NCI-H2196 (cell line): ENCODE measurements around the gene PSMA1.
A peak's percentile ranks its signal among the peaks of the same experiment; 100 is the strongest.
"Not testable (repeated sequence)": the region's sequence is repeated elsewhere in the genome, so short reads cannot be mapped to it uniquely, and the experiment has no call there.

Experiments used
- DNase-seq: peaks from one replicate; lab custom pipeline; 2025; ENCODE audit not compliant: unreplicated experiment; lab: John Stamatoyannopoulos, UW

The PSMA1 gene

DNA sequence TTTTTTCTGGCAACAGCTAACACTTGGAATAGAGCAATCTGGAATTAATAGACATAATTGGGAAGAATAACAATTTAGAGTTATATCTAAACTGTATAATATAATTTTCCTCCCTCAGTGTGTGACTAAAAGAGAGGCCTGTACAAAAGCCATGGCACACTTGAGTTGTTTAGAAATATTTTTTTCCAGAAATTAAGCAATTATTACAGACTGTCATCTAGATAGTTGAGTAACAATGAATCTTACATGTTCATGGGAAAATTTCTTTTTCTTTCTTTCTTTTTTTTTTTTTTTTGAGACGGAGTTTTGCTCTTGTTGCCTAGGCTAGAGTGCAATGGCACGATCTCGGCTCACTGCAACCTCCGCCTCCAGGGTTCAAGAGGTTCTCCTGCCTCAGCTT, 15.0 kb upstream of the PSMA1 start:
- not testable (repeated sequence) for DNase-seq

DNA sequence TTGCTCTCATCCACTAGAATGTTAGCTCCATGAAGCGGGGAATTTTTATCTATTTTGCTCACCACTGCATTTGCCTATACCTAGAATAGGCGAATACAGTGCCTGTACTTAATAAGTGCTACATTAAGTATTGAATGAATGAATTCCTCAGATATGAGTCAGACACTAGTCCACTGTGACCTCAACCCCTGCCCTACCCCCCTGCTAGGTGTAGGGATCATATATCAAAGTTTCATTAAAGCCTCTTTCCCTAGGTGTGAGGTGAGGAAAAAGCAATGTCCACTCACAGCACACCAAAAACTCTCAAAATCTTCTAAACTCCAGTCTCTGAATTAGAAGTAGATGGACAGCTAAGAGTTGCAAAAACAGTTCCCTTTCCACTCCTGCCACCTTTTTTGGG, 9.8 kb upstream of the PSMA1 start:
- no peak for DNase-seq

DNA sequence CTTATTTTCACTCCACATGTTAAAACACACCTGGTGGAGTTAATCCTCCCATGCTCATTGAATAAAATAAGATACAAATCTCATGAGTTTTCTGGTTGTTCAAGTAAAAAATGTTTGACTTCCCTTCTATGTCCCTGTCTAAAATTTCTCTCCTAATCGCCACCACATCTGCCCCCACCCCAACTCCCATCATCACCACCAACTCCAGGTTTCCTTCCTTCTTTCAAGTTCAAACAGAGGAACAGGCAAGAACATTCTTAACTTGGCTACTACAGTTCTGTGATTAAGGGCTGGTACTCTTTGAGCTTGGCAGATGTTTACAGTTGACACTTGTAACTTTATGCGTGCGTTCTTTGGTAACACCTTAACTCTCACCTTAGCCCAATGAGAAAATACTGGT, 9.1 kb upstream of the PSMA1 start:
- no peak for DNase-seq

DNA sequence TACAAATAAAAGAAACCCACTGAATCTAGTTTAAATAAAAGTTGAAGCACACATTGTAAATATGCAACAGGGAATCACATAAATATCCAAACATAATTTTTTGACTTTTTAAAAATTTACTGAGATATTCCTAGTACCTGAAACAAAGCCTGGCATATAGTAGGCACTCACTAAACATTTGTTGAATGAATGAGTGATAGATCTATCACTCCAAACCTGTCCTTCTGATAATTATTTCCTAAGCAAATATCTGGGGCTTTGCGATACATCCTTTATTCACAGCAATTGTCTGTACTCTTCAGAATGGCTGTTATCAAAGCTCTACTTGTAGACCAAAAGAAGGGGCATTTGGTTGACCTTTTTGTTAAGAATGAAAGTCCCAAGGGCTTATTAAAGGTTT, 2.6 kb upstream of the PSMA1 start:
- no peak for DNase-seq

DNA sequence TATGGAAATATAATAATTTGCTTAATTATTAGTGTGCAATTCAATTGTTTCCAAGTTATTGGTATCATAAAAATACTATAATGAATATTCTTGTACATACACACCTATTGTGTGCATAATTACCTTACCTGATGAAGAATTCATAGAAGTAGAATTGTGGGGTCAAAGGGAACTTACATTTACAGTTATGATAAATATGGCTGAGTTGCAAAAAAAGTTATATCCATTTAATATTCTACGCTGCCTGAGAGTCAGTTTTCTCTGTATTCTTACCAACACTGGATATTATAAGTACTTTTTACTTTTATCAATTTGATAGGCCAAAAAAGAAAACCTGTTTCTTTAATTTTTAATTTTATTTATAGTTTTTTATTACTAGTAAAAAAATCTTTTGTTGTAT, 2.1 kb upstream of the PSMA1 start:
- no peak for DNase-seq

DNA sequence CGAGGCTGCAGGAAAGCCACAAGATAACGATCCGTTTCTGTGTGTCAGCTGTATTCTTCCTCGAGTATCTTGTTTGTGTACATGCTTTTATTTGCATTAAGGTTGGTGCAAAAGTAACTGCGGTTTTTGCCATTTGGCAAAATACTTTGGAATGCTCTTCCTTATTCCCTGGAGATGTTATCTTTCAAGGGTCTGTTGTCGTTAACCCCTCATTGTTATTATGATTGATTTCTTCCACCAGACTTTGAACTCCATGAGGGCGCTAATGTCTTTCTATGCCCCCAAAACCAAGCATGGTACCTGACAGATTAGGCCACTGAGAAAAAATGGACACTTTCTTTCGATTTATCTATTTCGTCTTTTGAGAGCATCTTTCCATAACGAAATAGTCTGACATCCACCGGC, 563 bp upstream of the PSMA1 start:
- DNase-seq, result no peak

DNA sequence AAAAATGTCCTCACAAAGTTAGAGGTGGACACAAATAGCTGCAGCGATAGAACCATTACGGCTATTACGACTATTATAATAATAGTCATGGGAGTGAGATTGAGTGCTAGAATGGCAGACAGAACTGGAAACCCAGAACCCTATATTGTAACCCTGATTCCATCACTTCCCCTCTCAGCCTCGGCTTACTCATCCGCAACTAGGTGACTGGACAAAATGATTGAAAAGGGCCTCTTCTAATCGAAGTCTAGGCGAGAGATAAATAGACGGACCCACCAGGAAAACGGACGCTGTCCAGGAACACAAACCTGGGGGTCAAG, 629 bp downstream of the PSMA1 start:
- no peak for DNase-seq

DNA sequence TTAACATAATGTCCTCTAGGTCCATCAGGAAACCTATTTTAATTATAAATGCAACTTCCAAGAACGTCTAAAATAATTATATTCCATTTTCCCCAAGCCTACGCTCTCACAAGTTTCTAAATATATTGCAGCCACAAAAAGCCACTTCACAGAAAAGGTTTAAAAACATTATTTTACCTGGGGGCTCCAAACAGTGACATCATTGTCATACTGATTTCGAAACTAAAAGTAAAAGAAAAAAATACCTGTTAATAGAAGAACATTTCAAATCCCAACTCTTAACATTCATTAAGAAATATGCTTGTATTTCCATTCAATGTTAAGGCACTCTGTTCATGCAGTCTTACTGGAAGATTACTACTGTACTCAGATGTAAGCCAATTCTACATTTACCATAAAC, 1.4 kb downstream of the PSMA1 start:
- DNase-seq, result no peak

DNA sequence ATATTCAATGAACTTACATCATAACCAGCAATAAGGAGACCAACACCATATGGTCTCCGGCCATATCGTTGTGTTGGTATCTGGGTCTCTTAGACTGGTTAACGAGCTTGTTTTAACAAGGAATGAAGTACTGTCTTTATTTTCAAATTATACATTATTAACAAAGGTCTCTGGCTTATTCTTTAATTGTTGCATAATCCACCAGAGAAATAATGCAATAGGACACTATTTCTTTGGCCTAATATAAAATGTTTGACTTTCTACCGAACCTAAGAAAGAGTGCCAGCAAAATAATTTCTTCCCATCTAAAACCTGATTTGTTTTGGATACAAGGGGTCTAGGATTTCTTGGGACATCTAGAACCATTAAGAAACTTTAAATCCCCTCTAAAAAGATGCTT, 6.4 kb downstream of the PSMA1 start:
- DNase-seq, result no peak

DNA sequence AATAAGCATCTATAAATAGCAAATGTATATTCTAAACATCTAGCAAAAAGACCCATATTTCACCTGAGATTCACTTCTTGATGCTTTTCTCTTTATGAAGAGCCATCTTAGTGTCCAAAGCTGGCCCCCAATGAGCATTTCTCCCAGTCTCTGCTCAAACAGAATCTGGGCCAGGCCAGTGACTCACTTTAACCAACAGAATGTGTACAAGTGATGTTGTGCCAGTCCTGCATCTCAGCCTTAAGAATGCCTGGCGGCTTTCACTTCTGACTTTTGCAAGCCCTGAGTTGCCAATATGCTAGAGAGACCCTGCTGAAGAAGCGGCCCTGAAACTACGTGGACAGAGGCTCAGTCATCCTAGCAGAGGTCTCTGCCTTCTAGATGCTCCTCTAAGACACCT, 13.7 kb downstream of the PSMA1 start:
- no peak for DNase-seq

DNA sequence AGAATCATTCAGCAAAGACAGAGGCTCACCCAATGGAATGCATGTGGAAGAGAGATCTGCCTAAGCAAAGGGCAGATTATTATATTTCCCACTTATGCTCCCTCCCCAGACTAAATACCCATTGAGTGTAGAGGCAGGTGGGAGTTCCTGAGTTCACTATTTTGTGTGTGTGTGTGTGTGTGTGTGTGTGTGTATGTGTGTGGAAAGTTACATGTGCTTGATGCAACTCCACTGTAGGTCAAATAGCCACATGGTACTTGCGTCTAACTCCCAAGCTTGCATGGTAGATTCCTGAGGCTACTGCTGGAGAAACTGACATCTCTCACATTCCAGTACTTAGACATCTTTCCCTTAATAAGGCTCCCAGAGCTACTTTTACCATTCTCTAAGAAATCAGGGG, 17.2 kb downstream of the PSMA1 start:
- no peak for DNase-seq

DNA sequence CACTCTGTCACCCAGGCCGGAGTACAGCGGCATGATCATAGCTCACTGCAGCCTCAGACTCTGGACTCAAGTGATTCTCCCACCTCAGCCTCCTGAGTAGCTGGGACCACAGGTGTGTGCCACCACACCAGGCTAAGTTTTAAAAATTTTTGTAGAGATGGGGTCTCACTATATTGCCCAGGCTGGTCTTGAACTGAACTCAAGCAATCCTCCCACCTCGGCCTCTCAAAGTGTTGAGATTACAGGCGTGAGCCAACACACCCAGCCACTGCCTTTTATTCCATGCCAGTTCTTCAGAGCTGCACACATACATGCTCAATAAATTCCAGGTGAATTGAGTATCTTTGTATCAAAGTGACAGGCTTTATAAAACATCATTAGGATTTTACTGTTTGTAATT, 18.1 kb downstream of the PSMA1 start:
- no peak for DNase-seq

DNA sequence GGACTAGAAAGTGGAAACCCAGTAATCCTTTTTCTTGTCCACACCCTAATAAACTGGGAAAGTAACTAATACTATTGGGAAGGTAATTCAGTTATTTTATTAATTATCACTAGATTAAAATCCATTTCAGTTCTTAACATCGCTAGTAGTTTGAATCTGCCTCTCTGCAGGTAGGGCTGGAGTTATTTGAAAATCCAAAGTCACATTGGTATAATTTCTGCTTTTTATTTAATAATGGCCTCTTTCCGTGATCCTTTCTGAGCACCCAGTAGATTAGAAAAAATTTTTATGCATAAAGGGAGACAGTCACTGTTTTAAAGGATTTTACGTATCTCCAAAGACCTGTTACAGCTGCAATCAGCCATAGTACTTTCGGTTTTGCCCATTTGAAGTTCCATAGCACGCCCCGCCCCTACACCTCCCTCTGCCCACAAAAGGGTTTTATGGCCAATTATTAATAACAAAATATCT, 20.0 kb downstream of the PSMA1 start:
- peak; percentile 31 for DNase-seq

DNA sequence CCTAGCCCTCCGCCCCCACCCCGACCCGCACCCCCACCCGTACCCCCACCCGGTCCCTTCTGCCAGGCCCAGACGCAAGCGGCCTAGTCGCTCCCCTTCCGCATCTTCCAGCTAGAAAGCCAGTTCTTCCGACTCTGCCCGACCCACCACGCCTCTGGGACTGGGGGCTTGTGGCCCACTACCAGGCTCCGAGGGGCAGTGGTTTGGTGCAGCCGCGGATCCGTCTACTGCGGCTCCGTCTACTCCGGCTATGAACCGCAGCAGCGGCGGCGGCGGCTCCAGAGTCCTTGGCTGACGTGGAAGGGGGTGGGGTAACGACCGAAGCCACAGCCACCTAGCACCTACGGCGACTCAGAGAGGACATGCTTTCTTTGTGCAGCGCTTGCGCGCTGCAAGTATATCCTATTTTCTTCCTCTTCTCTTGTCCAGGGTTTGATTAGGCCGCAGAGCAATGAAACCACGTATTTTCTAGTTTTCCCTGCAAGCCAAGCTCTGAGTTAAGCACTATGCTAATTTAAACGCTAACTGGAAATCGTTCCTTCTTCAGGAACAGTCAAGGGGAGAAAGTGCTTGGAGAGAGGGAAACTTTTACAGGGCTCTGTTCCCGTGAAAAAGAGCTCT, 20.5 kb downstream of the PSMA1 start, which contains the start of gene COPB1:
Gene COPB1, minus strand, starts transcription at position 252 of the 621 bp plus-strand sequence. CDS start 883 bp downstream, outside the sequence.
- DNase-seq, result peak; percentile 86

DNA sequence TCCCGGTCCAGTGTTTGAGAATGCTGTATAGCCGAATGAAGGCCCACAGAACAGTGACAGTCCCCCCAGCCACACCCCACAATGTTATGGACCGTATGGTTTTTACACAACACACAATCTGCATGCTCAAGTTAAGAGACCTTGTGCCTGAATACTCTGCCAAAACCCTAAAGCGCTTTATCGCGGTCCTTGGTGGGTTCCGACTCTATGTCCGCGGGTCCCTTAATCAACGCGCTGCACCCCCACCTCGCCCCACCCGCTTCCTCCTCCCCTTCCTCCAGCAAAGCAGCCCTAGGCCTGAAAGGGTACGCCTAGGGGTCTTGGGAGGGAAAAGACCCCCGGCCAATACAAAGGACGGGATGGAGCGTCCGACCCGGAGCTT, 21.0 kb downstream of the PSMA1 start:
- no peak for DNase-seq

DNA sequence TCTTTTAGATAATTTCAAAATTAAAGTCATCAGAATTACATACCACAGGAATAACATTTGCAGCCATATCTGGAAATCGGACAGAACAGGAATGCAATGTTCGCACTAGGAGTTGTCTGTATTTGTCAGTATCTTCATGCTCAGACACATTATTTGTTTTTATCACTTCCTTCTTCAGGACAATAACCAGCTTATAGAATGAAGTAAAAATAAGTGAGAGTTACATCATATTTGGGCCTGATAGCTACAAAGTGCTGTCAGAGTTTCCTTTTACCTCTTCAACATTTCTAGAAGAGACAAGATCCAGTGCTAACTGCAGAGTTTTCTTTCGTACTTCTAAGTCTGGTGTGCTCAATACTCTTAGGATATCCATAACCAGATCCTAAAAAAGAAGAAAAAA, 39.5 kb downstream of the PSMA1 start:
- DNase-seq, result no peak

DNA sequence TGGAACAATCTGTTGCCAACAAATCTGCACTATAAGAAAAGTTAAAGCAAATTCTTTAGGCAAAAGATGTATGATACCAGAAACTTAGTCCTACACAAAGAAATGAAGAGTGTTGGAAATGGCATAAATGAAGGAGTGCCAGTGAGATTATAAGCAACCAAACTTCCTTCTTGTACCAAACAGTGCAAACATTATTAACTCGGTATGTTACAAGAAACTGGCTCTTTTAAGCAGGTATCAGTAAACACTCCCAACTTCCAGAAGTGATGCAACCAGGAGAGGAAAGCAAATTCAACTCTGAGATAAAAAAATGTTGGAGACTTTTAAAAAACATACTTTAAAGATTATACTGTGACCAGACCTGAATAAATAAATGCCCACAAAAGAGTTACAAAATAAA, 49.1 kb downstream of the PSMA1 start:
- no peak for DNase-seq

DNA sequence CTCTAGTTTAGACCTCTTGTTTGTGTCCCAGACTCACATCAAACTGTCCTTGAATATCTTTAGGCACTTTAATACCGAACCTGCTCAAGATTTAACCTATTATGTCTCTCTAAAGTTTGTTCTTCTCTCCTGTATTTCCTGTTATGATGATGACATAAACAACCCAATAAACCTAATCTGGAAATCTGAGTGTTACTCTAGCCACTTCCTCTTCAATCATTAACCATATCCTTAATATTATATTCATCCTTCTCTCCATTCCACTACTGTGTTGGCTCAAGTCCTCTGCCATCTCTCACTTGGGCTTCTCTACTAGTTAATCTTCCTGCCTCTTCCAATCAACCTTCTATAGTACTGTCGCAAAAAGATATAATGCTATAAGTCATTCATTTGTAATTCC, 56.6 kb downstream of the PSMA1 start:
- no peak for DNase-seq

DNA sequence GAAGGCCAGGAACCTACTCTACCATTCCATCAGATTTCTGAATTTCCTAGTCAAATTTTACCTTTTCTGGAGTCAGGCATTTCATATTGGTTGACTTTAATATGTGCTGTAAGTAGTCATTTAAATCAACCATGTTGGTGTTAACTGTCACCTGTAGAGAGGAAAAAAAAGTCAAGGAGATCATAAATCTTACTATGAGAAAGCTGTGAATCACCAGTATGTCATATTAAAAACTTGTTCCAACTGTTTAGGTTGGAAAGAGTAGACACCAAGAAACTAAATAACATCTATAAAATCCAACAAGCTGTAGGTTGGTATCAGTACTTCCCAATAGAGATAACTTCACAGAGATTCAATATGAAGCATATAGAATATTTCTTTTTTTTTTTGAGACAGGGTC, 60.0 kb downstream of the PSMA1 start:
- no peak for DNase-seq

DNA sequence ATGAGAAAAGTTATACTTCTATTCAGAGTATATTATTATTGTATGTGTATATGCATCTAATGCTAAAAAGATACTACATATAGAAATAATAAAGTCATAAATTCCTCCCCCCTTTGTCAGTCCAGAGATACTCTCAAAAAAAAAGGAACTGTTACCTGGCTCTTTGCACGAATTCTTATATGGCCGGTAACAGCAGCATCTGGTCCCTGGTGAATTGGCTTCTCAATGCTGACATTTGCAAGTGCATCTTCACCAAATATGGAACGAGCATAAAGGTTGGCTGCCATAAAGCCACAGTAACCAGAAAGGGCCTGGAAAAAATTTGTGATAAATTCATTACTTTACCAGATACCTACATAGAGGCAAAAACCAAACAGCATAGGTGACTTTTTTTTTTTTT, 61.8 kb downstream of the PSMA1 start:
- no peak for DNase-seq

DNA sequence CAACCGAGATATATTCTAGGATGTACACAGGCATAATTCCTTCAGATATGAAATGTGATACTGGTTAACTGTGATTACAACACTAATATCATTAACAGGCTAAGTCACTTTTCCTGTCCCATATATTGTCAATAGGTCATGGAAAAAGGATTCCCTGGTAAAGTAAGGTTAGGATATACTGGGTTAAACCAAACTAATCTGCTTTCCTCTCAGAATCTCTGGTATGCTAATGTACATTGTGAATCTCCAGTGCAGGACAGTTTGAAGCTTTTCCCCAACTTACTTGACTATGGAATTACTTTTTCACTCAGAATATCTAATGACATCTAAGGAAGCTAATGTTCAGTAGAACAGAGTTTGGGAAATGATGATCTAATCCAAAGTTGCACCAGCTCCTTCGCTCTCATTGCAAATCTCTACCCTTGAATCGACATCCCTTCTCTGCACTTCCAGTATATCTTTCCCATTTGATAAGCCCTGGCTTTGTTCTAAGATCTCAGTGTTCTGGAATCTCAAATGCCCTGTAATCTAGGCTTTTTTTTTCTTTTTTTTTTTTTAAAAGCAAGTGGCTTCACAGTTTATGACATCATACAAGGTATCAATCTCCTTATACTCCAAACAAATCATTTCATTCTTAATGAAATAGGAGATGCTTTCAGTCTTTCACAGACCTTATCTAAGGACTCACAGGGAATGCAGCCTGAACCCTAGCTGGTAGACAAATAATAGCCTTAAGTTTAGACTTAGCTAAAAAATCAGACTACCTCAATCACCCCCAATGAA, 64.3 kb downstream of the PSMA1 start:
- no peak for DNase-seq
